Loucy (cell line): Measurements from ENCODE around the gene UCK2.

ENCODE experiments used
- H2AFZ ChIP-seq: fragments of 200-600 bp; sonication (generic); 2 replicates; pipeline ENCODE4 v1.6.0; 2016; ENCODE audit warnings: antibody characterized with exemption, mild to moderate bottlenecking, low read length, moderate library complexity
- H3F3A ChIP-seq: fragments of 200-600 bp; 2 replicates; pipeline ENCODE4 v1.6.0; 2016; ENCODE audit warnings: antibody characterized with exemption, low read depth, mild to moderate bottlenecking
- H3K27me3 ChIP-seq: fragments of 200-600 bp; sonication (generic); 2 replicates; pipeline ENCODE4 v1.6.1; 2014; ENCODE audit warnings: low read length, mild to moderate bottlenecking; ENCODE audit not compliant: insufficient read depth, poor library complexity, severe bottlenecking
- H3K36me3 ChIP-seq: fragments of 200-600 bp; sonication (generic); 2 replicates; pipeline ENCODE4 v1.6.1; 2016; ENCODE audit warnings: low read length; ENCODE audit not compliant: insufficient read depth
- H3K4me1 ChIP-seq: fragments of 200-600 bp; sonication (generic); 2 replicates; pipeline ENCODE4 v1.5.1; 2014; ENCODE audit warnings: low read length, mild to moderate bottlenecking; ENCODE audit not compliant: insufficient read depth, poor library complexity, severe bottlenecking
- H3K4me2 ChIP-seq: fragments of 200-600 bp; sonication (generic); 2 replicates; pipeline ENCODE4 v1.6.0; 2014; ENCODE audit warnings: antibody characterized with exemption, low read length, low read depth, mild to moderate bottlenecking; ENCODE audit not compliant: poor library complexity, severe bottlenecking
- H3K4me3 ChIP-seq: fragments of 200-600 bp; sonication (generic); 2 replicates; pipeline ENCODE4 v1.5.1; 2014; ENCODE audit warnings: low read length, mild to moderate bottlenecking, mixed read lengths; ENCODE audit not compliant: poor library complexity, severe bottlenecking
- H3K79me2 ChIP-seq: fragments of 200-600 bp; sonication (generic); 2 replicates; pipeline ENCODE4 v1.6.1; 2014; ENCODE audit warnings: low read length; ENCODE audit not compliant: insufficient read depth
- H3K9ac ChIP-seq: fragments of 200-600 bp; sonication (generic); 2 replicates; pipeline ENCODE4 v1.6.0; 2014; ENCODE audit warnings: mild to moderate bottlenecking, low read depth, low read length, moderate library complexity; ENCODE audit not compliant: poor library complexity, severe bottlenecking
- H3K9me2 ChIP-seq: fragments of 200-600 bp; sonication (generic); replicated peaks from 2 replicates; pipeline ENCODE4 v1.6.1; 2016; ENCODE audit warnings: low read depth, low read length, mixed read lengths
- H3K9me3 ChIP-seq: fragments of 200-600 bp; sonication (generic); 2 replicates; pipeline ENCODE4 v1.6.1; 2014; ENCODE audit warnings: mild to moderate bottlenecking, antibody characterized with exemption, low read length, low read depth; ENCODE audit not compliant: insufficient read depth
- H4K20me1 ChIP-seq: fragments of 200-600 bp; sonication (generic); 2 replicates; pipeline ENCODE4 v1.6.0; 2014; ENCODE audit warnings: antibody characterized with exemption, low read length, mild to moderate bottlenecking; ENCODE audit not compliant: insufficient read depth, poor library complexity, severe bottlenecking
- EZH2phosphoT487 ChIP-seq: fragments of 200-600 bp; IDR thresholded peaks from 2 replicates; pipeline ENCODE4 v1.6.1; 2018; ENCODE audit warnings: antibody characterized with exemption, mild to moderate bottlenecking, moderate library complexity, borderline replicate concordance
- TF ChIP-seq, protein P1 (sequence below): fragments of 200-600 bp; sonication (generic); conservative IDR thresholded peaks from 2 replicates; pipeline ENCODE4 v1.5.1; 2014; ENCODE audit warnings: mild to moderate bottlenecking, antibody characterized with exemption, low read length

The UCK2 gene

DNA sequence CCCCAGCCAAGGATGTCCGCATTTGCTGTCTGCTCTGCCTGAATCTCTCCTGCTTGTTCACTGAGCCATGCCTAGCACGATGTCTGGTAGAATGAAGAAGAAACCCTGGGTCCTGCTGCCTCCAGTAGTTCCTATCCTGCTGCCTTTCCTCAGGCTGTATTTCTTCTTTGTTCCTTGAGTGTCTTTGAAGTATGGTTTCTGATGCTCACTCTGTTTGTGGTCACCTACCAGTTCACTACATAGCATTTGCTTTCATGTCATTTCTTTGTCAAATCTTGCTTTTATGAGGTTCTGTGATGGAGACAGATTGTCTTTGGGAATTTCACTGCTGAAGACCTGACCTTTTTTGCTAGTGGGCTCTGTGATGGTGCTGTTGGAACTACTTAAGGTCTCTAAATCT is 5.9 kb downstream of the UCK2 start:
- Histone ChIP-seq H3K36me3 (peaks cover 6% of the 10 kb centered on the region; the same call in 1 of the 2 replicates), H3K4me2 (peak overlapping the region; percentile 93), H3K27me3 (no peaks in the 10 kb centered on the region), H3K9ac (peak overlapping the region; percentile 47), H3K9me3 (no peaks in the 10 kb centered on the region), H4K20me1 (peaks cover 88% of the 10 kb centered on the region), H3K9me2 (no peaks in the 10 kb centered on the region), H3K4me1 (peaks cover 66% of the 10 kb centered on the region), H3K79me2 (peaks cover 99% of the 10 kb centered on the region), H3K4me3 (peak overlapping the region; percentile 71), H3F3A (no peaks in the 10 kb centered on the region), H2AFZ (no peak overlapping the region)
- TF ChIP-seq, protein P1, sequence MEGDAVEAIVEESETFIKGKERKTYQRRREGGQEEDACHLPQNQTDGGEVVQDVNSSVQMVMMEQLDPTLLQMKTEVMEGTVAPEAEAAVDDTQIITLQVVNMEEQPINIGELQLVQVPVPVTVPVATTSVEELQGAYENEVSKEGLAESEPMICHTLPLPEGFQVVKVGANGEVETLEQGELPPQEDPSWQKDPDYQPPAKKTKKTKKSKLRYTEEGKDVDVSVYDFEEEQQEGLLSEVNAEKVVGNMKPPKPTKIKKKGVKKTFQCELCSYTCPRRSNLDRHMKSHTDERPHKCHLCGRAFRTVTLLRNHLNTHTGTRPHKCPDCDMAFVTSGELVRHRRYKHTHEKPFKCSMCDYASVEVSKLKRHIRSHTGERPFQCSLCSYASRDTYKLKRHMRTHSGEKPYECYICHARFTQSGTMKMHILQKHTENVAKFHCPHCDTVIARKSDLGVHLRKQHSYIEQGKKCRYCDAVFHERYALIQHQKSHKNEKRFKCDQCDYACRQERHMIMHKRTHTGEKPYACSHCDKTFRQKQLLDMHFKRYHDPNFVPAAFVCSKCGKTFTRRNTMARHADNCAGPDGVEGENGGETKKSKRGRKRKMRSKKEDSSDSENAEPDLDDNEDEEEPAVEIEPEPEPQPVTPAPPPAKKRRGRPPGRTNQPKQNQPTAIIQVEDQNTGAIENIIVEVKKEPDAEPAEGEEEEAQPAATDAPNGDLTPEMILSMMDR, result no peak
- no peak for TF ChIP-seq EZH2phosphoT487

DNA sequence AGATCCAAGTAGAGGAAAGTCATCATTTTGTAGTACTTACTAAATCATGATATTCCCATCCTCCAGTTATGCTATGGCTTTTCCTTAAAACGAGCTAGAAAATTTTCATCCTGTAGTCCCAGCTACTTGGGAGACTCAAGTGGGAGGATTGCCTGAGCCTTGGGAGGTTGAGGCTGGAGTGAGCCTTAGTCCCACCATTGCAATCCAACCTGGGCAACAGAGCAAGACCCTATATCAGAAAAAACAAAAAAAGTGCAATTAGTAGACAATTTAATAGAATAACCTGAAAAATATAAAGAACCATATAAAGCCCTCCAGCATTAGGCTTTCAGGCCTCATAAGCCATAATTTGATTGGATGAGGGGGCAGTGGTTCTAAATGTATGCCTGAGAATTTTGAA is 6.8 kb downstream of the UCK2 start:
- H3K9me3 ChIP-seq, result no peaks in the 10 kb centered on the region
- TF ChIP-seq, protein P1, result no peak
- no peak for TF ChIP-seq EZH2phosphoT487
- H3K9me2 ChIP-seq, result no peaks in the 10 kb centered on the region
- H3K4me2 ChIP-seq, result peak overlapping the region; percentile 93
- peaks cover 91% of the 10 kb centered on the region for H4K20me1 ChIP-seq
- peaks cover 99% of the 10 kb centered on the region for H3K79me2 ChIP-seq
- no peak overlapping the region for H2AFZ ChIP-seq
- peak overlapping the region; percentile 19 for H3K9ac ChIP-seq
- peak overlapping the region; percentile 71 for H3K4me3 ChIP-seq
- no peaks in the 10 kb centered on the region for H3F3A ChIP-seq
- no peaks in the 10 kb centered on the region for H3K27me3 ChIP-seq
- H3K4me1 ChIP-seq, result peaks cover 71% of the 10 kb centered on the region
- peaks cover 6% of the 10 kb centered on the region; the same call in 1 of the 2 replicates for H3K36me3 ChIP-seq

DNA sequence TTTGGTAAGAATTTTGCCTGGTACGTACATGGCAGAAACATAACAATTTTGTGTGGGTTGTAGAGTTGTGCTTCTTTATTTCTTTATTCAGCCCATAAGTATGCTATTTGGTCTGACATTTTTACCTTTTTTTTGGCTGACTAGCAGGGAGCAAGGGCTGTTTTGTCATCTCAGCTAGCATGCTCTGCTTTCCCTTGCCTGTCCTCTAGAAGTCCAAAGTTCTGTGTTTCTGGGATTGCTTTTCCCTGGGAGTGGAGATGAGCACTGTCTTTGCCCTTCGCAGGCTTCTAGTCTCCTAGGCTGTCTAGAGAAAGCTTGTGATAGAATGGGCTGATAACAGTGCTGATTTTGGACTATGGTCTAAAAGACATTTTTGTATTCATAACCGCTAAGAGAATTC is 7.5 kb downstream of the UCK2 start:
- Histone ChIP-seq H3K36me3 (peaks cover 6% of the 10 kb centered on the region; the same call in 1 of the 2 replicates), H3K27me3 (no peaks in the 10 kb centered on the region), H3F3A (no peaks in the 10 kb centered on the region), H3K4me1 (peaks cover 70% of the 10 kb centered on the region), H3K4me3 (peak overlapping the region; percentile 71), H3K9me2 (no peaks in the 10 kb centered on the region), H3K79me2 (peaks cover 99% of the 10 kb centered on the region), H3K9me3 (no peaks in the 10 kb centered on the region), H2AFZ (no peak overlapping the region), H3K4me2 (peak overlapping the region; percentile 93), H3K9ac (no peak overlapping the region), H4K20me1 (peaks cover 91% of the 10 kb centered on the region)
- TF ChIP-seq, protein P1, result no peak
- TF ChIP-seq EZH2phosphoT487, result no peak
